GM23338 (cell line): ENCODE results near the gene ARL4D. TPM values are rescaled to one million over a fixed set of nuclear protein-coding genes. Genes with fewer than 3 reads are reported as not detected.

Source experiments
- ATAC-seq: fragments of 200-7000 bp; cut with Tn5 transposase; 3 replicates; pipeline ENCODE4 v1.9.1; 2020
- DNase-seq: peaks from one replicate; pipeline ENCODE4 v3.0.0-alpha.2; 2015; ENCODE audit warnings: low spot score
- H2AFZ ChIP-seq: fragments of 200-600 bp; sonication (generic); 2 replicates; pipeline ENCODE4 v1.8.0; 2016; ENCODE audit warnings: antibody characterized with exemption, mild to moderate bottlenecking, moderate library complexity
- H3F3A ChIP-seq: fragments of 200-600 bp; sonication (generic); replicated peaks from 2 replicates; pipeline ENCODE4 v1.8.0; 2017; ENCODE audit warnings: antibody characterized with exemption, mixed run types, low read depth
- H3K27ac ChIP-seq: fragments of 200-600 bp; sonication (generic); 2 replicates; pipeline ENCODE4 v1.6.1; 2016; ENCODE audit warnings: low read depth
- H3K27me3 ChIP-seq: fragments of 200-600 bp; sonication (generic); 2 replicates; pipeline ENCODE4 v1.8.0; 2016; ENCODE audit warnings: mild to moderate bottlenecking, mixed run types, moderate library complexity; ENCODE audit not compliant: insufficient read depth
- H3K36me3 ChIP-seq: fragments of 200-600 bp; sonication (generic); 2 replicates; pipeline ENCODE4 v1.8.0; 2016; ENCODE audit warnings: mild to moderate bottlenecking; ENCODE audit not compliant: insufficient read depth
- H3K4me1 ChIP-seq: fragments of 200-600 bp; sonication (generic); 2 replicates; pipeline ENCODE4 v1.8.0; 2016; ENCODE audit warnings: mild to moderate bottlenecking, moderate library complexity; ENCODE audit not compliant: insufficient read depth
- H3K4me2 ChIP-seq: fragments of 200-600 bp; sonication (generic); 2 replicates; pipeline ENCODE4 v1.7.1; 2017; ENCODE audit warnings: mixed run types
- H3K4me3 ChIP-seq: fragments of 200-600 bp; sonication (generic); 2 replicates; pipeline ENCODE4 v1.6.1; 2016; ENCODE audit warnings: mixed run types
- H3K79me2 ChIP-seq: fragments of 200-600 bp; sonication (generic); replicated peaks from 2 replicates; pipeline ENCODE4 v1.8.0; 2017; ENCODE audit warnings: mild to moderate bottlenecking; ENCODE audit not compliant: insufficient read depth
- H3K9me2 ChIP-seq: fragments of 200-600 bp; sonication (generic); 2 replicates; pipeline ENCODE4 v1.8.0; 2017; ENCODE audit not compliant: insufficient read depth
- H4K20me1 ChIP-seq: fragments of 200-600 bp; sonication (generic); replicated peaks from 2 replicates; pipeline ENCODE4 v1.8.0; 2017; ENCODE audit warnings: mild to moderate bottlenecking; ENCODE audit not compliant: insufficient read depth
- H3K27ac Mint-ChIP-seq: 2 replicates; pipeline ENCODE4 v1.8.0; 2020; ENCODE audit warnings: inconsistent platforms, mild to moderate bottlenecking, moderate library complexity, mixed read lengths
- H3K27me3 Mint-ChIP-seq: 3 replicates; pipeline ENCODE4 v1.8.0; 2022; ENCODE audit warnings: low read depth, mild to moderate bottlenecking, moderate library complexity, mixed read lengths, inconsistent platforms; ENCODE audit not compliant: insufficient read depth, poor library complexity
- H3K36me3 Mint-ChIP-seq: 3 replicates; pipeline ENCODE4 v1.8.0; 2021; ENCODE audit warnings: low read depth, mild to moderate bottlenecking, inconsistent platforms, moderate library complexity, mixed read lengths
- H3K4me1 Mint-ChIP-seq: 3 replicates; pipeline ENCODE4 v1.8.0; 2020; ENCODE audit warnings: mild to moderate bottlenecking, inconsistent platforms, mixed read lengths
- H3K4me3 Mint-ChIP-seq: 3 replicates; pipeline ENCODE4 v1.8.0; 2021; ENCODE audit warnings: moderate library complexity, mild to moderate bottlenecking, inconsistent platforms, mixed read lengths
- H3K9me3 Mint-ChIP-seq: 3 replicates; pipeline ENCODE4 v1.8.0; 2020; ENCODE audit warnings: moderate library complexity, mild to moderate bottlenecking, inconsistent platforms, mixed read lengths
- CREB1 ChIP-seq: fragments of 250-450 bp; sonication (Bioruptor Pico); IDR thresholded peaks from 2 replicates; pipeline ENCODE4 v1.5.0; 2020; ENCODE audit warnings: low read depth, mild to moderate bottlenecking, moderate library complexity
- CTCF ChIP-seq, 2 experiments: fragments of 200-600 bp in 1 of 2; sonication (generic) in 1 of 2; conservative IDR thresholded peaks; 2 replicates each; pipeline versions ENCODE4 v1.5.1 to v1.6.1; 2016 to 2017; ENCODE audit warnings: antibody characterized with exemption in 2 of 2, low read depth in 2 of 2, mild to moderate bottlenecking in 2 of 2, moderate library complexity in 1 of 2
- ETS1 ChIP-seq: IDR thresholded peaks from 2 replicates; pipeline ENCODE4 v1.6.1; 2016; ENCODE audit warnings: antibody characterized with exemption
- EZH2 ChIP-seq: fragments of 200-600 bp; sonication (generic); IDR thresholded peaks from one replicate; pipeline ENCODE4 v1.8.0; 2017; ENCODE audit warnings: antibody characterized with exemption, mild to moderate bottlenecking, low read depth; ENCODE audit not compliant: unreplicated experiment
- EZH2phosphoT487 ChIP-seq: fragments of 200-600 bp; sonication (generic); IDR thresholded peaks from one replicate; pipeline ENCODE4 v1.8.1; 2018; ENCODE audit warnings: antibody characterized with exemption; ENCODE audit not compliant: unreplicated experiment
- JUNB ChIP-seq: IDR thresholded peaks from one replicate; pipeline ENCODE4 v1.6.1; 2016; ENCODE audit warnings: antibody characterized with exemption; ENCODE audit not compliant: unreplicated experiment
- NANOG ChIP-seq: IDR thresholded peaks from 2 replicates; pipeline ENCODE4 v1.6.1; 2016; ENCODE audit warnings: antibody characterized with exemption, borderline replicate concordance
- POLR2AphosphoS5 ChIP-seq: IDR thresholded peaks from 2 replicates; pipeline ENCODE4 v1.6.1; 2016; ENCODE audit warnings: antibody characterized with exemption, low read depth
- REST ChIP-seq: IDR thresholded peaks from one replicate; pipeline ENCODE4 v1.6.1; 2018; ENCODE audit warnings: antibody characterized with exemption; ENCODE audit not compliant: unreplicated experiment
- STAT1 ChIP-seq: IDR thresholded peaks from one replicate; pipeline ENCODE4 v1.6.1; 2016; ENCODE audit warnings: antibody characterized with exemption; ENCODE audit not compliant: unreplicated experiment
- ZNF114 ChIP-seq: fragments of 250-450 bp; sonication (Bioruptor Pico); IDR thresholded peaks from 2 replicates; pipeline ENCODE4 v1.5.0; 2020; ENCODE audit warnings: mild to moderate bottlenecking, moderate library complexity
- ZNF331 ChIP-seq: fragments of 250-450 bp; sonication (Bioruptor Pico); IDR thresholded peaks from 2 replicates; pipeline ENCODE4 v1.5.0; 2020; ENCODE audit warnings: low read depth, mild to moderate bottlenecking, moderate library complexity
- ZNF462 ChIP-seq: fragments of 250-450 bp; sonication (Bioruptor Pico); IDR thresholded peaks from 2 replicates; pipeline ENCODE4 v1.5.0; 2020; ENCODE audit warnings: mild to moderate bottlenecking, moderate library complexity
- polyA plus RNA-seq: library from polyadenylated mRNA; unstranded; fragments of >200 nt; fragmentation: Nextera tagmentation; extraction: Ambion mirVana; gene quantifications from 2 replicates; pipeline ENCODE4 v1.2.1, GENCODE V29; 2016
- total RNA-seq: library from RNA; depleted of rRNA; stranded (reverse); fragments of >200 nt; shearing (Covaris generic); gene quantifications from 2 replicates; pipeline ENCODE4 v1.2.3, GENCODE V29; 2014

Gene ARL4D
- total and polyA plus RNA-seq, 2 experiments from 2014 or later: 8.7 to 9.5 TPM

GRCh38 chr17:43388359-43389045 lies 10.3 kb upstream of the ARL4D start:
- Histone ChIP-seq H3K36me3 (no peaks in the 10 kb centered on the region), H3K4me1 (no peaks in the 10 kb centered on the region), H3K9me2 (no peaks in the 10 kb centered on the region), H3K4me2 (peak overlapping the region; percentile 99), H3F3A (peaks cover 3% of the 10 kb centered on the region; the same call in 1 of the 2 replicates), H4K20me1 (no peaks in the 10 kb centered on the region), H2AFZ (peak overlapping the region; percentile 100), H3K27me3 (no peaks in the 10 kb centered on the region), H3K79me2 (no peaks in the 10 kb centered on the region), H3K27ac (peak overlapping the region; percentile 87), H3K4me3 (peak overlapping the region; percentile 93)
- no peaks in the 10 kb centered on the region for H3K9me3 Mint-ChIP-seq
- TF ChIP-seq ZNF331 (CRISPR knock-in tag) (no peak), ETS1 (0 out of 2 replicates have a peak, but pooled peaks have one; percentile 19), ZNF462 (CRISPR knock-in tag) (no peak), EZH2phosphoT487 (no peak), ZNF114 (CRISPR knock-in tag) (no peak), CTCF (conservative IDR thresholded peaks at IDR 0.05; ENCODE audit: low read depth in 2 of 2) (no peak), CREB1 (CRISPR knock-in tag) (no peak), STAT1 (no peak), JUNB (peak; percentile 30), POLR2AphosphoS5 (peak; percentile 43; the same call in 1 of the 2 replicates), EZH2 (no peak), REST (no peak), NANOG (no peak)
- peak; percentile 85 for ATAC-seq
- H3K4me3 Mint-ChIP-seq: peak overlapping the region; percentile 81
- H3K27me3 Mint-ChIP-seq: peaks cover 8% of the 10 kb centered on the region
- no peaks in the 10 kb centered on the region for H3K36me3 Mint-ChIP-seq
- peak; percentile 95 for DNase-seq
- H3K27ac Mint-ChIP-seq: peak overlapping the region; percentile 82
- H3K4me1 Mint-ChIP-seq: peaks cover 6% of the 10 kb centered on the region; the same call in 1 of the 3 replicates
